NCI-H2227 (cell line): ENCODE measurements around the gene CADM2.

Source experiments
- DNase-seq: peaks from one replicate; lab custom pipeline; 2025; ENCODE audit not compliant: unreplicated experiment; lab: John Stamatoyannopoulos, UW

The CADM2 gene

DNA sequence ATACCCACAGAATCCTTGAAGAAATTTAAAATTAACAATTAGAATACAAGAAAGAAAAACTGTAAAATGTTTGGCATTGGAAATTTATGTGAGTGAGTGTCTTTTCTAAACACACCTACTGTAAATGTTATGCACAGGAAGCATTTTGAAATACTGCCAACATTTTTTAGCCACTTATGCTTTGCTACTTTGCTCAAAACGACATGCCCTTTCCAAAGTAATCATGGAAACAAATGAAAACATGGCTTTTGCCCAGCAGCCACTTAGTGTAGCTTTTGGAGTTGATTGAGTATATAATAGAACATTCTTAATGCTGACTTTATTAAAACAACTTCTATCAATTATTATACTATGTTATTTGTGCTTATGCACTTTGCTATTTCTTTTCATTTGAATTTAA is 823.0 kb downstream of the CADM2 start:
- DNase-seq, result peak; percentile 3

GRCh38 chr3:85783291-85783690 is 824.5 kb downstream of the CADM2 start:
- DNase-seq, result peak; percentile 20

DNA sequence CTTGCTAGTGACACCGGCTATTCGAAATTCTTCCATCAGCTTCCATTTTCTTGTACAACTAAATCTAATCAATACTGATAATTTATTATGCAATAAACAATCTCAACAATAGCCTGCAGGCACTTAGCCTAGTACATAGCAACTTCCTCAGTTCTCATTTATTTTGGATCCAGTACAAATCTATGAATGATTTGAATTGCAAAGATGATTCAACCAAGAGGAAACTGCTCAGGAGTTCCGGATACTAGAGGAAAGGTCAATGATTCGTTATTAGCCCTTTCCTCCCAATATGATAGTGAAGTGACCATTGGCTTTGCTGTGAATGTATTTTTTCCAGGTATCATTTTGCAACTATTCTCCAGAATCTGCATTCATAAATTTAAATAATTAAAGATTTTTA is 827.0 kb downstream of the CADM2 start:
- no peak for DNase-seq

GRCh38 chr3:85790445-85791030 is 831.7 kb downstream of the CADM2 start:
- DNase-seq, result no peak

- peak; percentile 64 for DNase-seq
Measured at GRCh38 chr3:85796140-85796539, 837.4 kb downstream of the CADM2 start.

- DNase-seq, result no peak
Measured at GRCh38 chr3:85800676-85801075, 841.9 kb downstream of the CADM2 start.

- peak; percentile 13 for DNase-seq
Measured at GRCh38 chr3:85801955-85802354, 843.2 kb downstream of the CADM2 start.

- DNase-seq, result peak; percentile 2
Measured at GRCh38 chr3:85808755-85809154, 850.0 kb downstream of the CADM2 start.

- DNase-seq, result no peak
Measured at GRCh38 chr3:85821130-85821756, 862.5 kb downstream of the CADM2 start.

- DNase-seq, result peak; percentile 42
Measured at GRCh38 chr3:85835857-85836440, 877.2 kb downstream of the CADM2 start.

DNA sequence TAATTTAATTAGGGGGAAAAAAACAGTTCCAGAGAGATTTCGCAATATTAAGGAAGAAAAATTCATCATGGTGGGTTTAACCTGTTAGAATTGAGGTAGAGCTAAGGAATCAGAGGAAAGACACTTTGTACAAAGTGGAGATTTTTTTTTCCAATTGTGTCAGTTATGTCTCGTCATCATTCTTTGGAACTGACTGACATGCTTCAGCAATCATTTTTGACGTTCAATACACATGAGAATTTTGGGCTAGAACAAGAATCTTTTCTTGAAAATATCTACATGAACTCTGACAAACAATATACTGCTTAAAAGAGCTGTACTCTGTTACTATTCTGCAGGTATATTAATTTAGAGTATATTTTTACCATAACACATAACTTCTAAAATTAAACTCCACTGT is 878.6 kb downstream of the CADM2 start:
- DNase-seq, result no peak

- DNase-seq, result peak; percentile 6
Measured at GRCh38 chr3:85838921-85839320, 880.1 kb downstream of the CADM2 start.

DNA sequence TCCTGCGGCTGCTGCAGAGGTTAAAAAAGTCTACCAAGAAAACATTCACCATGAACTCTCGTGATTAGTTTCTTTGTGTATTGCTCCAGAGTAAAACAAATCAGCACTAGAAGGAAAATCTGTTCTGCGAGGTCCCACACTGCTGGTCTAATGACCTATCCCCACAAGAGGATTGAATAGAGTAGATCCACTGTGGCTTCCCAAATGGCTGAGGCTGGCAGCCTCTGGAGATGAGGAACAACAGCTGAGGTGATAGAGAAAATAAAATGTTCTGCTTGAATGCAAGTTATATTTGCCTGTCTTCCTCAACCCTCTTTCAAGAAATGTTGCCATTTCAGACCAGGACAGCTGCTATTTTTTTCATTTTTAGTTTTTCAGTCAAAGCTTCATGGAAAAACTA is 883.3 kb downstream of the CADM2 start:
- DNase-seq, result no peak

DNA sequence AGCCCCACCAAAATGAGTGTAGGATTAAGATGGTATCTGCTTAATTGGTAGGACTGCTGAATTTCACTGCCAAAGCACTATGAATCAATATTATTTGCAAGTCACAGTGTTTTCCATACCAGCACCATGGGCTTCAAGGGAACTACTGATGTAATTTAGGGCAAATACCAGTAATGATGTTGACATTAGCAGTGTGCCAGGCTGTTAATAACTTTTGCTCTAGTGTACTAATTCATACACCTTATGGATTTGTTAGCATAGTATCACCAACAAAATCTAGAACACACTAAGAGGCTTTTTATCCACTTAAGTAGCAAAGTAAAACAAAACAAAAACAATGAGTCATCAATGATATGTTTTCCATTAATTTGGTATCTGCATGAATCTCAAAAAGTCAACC is 888.2 kb downstream of the CADM2 start:
- no peak for DNase-seq

DNA sequence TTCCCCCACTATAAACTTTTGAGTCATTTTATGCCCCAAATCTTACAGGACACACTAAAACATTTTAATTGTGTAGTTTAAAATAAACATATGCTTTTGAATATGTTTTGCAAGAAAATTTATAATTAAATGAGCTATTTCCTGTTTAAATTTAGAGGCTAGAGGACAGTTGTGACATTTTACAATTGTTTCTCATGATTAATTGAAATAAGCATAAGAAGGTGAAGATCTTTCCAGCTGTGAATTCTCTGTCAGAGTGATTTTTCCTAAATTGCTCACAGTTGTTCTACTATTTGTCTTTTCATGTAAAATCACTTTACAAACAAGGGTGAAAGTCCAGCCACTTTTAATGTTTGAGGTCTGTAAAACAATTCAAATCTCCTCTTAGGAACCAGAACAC is 892.3 kb downstream of the CADM2 start:
- DNase-seq, result no peak

DNA sequence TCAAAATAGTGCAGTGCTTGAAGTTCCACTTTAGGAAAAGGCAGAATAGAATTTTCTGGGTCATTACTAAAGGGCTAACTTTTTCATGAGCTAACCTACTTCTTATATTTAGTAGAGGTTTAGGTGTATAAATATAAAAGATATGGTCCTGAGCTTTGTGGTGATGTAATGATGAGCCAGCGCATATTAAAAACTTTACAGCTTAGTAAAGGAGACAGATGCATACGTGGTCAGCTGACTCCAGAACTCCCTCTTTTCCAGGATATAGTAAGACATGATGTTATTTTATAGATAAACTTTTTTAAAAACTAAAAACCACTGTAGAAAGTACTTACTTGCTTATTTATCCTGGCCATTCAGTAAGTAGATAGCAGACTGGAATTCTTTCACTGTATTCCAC is 895.0 kb downstream of the CADM2 start:
- no peak for DNase-seq

DNA sequence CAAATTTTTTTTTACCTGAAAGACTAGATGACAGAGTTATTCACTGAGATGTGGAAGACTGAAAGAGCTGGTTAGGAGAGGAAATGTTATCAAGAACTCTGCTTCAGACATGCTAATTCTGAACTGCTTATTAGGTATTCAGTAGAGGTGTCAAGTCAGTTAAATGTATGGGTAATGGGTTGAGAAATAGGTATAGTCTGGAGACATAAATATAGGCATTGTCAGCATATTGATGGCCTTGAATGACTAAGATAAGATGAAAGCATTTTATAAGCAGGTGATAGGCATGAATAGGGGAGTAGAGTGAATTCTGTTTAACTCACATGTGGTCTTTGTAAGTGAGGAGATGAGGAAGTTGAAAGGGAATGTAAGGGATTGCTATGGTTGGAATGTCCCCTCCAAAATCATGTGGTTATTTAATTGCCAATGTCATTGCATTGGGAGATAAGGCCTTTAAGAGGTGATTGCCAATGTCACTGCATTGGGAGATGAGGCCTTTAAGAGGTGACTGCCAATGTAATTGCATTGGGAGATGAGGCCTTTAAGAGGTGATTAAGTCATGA is 904.2 kb downstream of the CADM2 start:
- DNase-seq, result no peak

- DNase-seq, result no peak
Measured at GRCh38 chr3:85864896-85865295, 906.1 kb downstream of the CADM2 start.

GRCh38 chr3:85867072-85867471 is 908.3 kb downstream of the CADM2 start:
- no peak for DNase-seq

DNA sequence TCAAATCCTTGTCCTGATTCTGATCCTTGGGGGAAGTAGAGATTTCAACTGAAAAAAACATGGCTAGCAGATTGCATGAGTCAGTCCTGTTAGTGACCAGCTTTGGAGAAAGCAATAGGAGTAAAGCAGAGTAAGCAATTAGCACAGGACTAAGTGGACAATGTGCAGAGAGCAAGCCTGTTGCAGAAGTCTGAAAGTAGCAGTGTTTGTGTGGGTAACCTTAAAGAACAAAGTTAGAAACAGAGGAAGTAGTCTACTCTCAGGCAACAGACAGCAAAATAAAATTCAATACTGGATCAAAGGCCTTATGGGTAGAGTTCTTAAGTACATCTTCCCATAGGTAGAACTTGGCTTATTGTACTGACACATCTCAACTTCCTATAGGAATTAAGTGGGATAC is 916.8 kb downstream of the CADM2 start:
- DNase-seq, result no peak

- no peak for DNase-seq
Measured at GRCh38 chr3:85877631-85878030, 918.8 kb downstream of the CADM2 start.

- no peak for DNase-seq
Measured at GRCh38 chr3:85881833-85882393, 923.1 kb downstream of the CADM2 start.
